HCT116 (cell line): ENCODE data around the gene GPR146. TPM values are rescaled to one million over a fixed set of nuclear protein-coding genes. Genes with fewer than 3 reads are reported as not detected.

Source experiments
- ATAC-seq: fragments of 200-7000 bp; cut with Tn5 transposase; 2 replicates; pipeline ENCODE4 v1.9.1; 2020; ENCODE audit warnings: mild to moderate bottlenecking, moderate library complexity
- BruUV-seq: library from RNA; stranded (reverse); fragments of 400-500 nt; replicated peaks from 2 replicates; lab custom pipeline; 2021; lab: Mats Ljungman, UMichigan
- CTCF ChIA-PET: fragments of 300-600 bp; sonication (Branson Sonifier 250); formaldehyde crosslinking; loops from one replicate; lab custom pipeline; 2021; ENCODE audit warnings: antibody characterized with exemption; lab: Charles Lee
- POLR2A ChIA-PET: fragments of 300-600, 350-600 bp; sonication (Branson Sonifier 250); formaldehyde crosslinking; loops from one replicate; lab custom pipeline; 2021; ENCODE audit warnings: antibody characterized with exemption; lab: Charles Lee
- RAD21 ChIA-PET, 2 experiments: fragments of 300-600 bp; sonication (Branson Sonifier 250); formaldehyde crosslinking; loops; one replicate each; lab custom pipeline; 2023; ENCODE audit warnings: low total read pairs in 2 of 2; ENCODE audit not compliant: uncharacterized antibody in 2 of 2, unreplicated experiment in 2 of 2, low non-redundant PET in 1 of 2; lab: Charles Lee
- DNase-seq: peaks from one replicate; pipeline ENCODE4 v3.0.0-alpha.2; 2010; ENCODE audit warnings: low read depth, low spot score
- H2AFZ ChIP-seq: fragments of 200-600 bp; shearing (Covaris generic), sonication (generic); 2 replicates; pipeline ENCODE4 v1.6.1; 2017; ENCODE audit warnings: low read depth, mixed run types, mixed read lengths, antibody characterized with exemption, low read length; ENCODE audit not compliant: poor library complexity, severe bottlenecking
- H3K27ac ChIP-seq: 2 replicates; pipeline ENCODE4 v1.5.1; 2012; ENCODE audit warnings: low read depth, low read length
- H3K27me3 ChIP-seq: fragments of 200-600 bp; sonication (generic); 2 replicates; pipeline ENCODE4 v1.6.1; 2016; ENCODE audit warnings: mixed run types, low read length, mixed read lengths; ENCODE audit not compliant: insufficient read depth
- H3K36me3 ChIP-seq, 2 experiments: fragments of 200-500 bp in 1 of 2; fragments of 200-600 bp in 1 of 2; sonication (Bioruptor generic) in 1 of 2; sonication (generic) in 1 of 2; 2 replicates each; pipeline versions ENCODE4 v1.5.1 to v1.6.1; 2014 to 2016; ENCODE audit warnings: low read length in 2 of 2, inconsistent platforms in 1 of 2, mixed read lengths in 1 of 2, mixed run types in 1 of 2; ENCODE audit not compliant: insufficient read depth in 2 of 2, control insufficient read depth in 1 of 2
- H3K4me1 ChIP-seq, 2 experiments: fragments of 200-600 bp in 1 of 2; sonication (generic) in 1 of 2; 2 replicates each; pipeline versions ENCODE4 v1.5.1 to v1.6.1; 2012 to 2017; ENCODE audit warnings: low read length in 2 of 2, inconsistent platforms in 1 of 2, mild to moderate bottlenecking in 1 of 2, mixed read lengths in 1 of 2, mixed run types in 1 of 2, moderate library complexity in 1 of 2; ENCODE audit not compliant: insufficient read depth in 2 of 2, control insufficient read depth in 1 of 2
- H3K4me2 ChIP-seq: fragments of 200-600 bp; sonication (generic); 2 replicates; pipeline ENCODE4 v1.6.1; 2017; ENCODE audit warnings: mixed run types, low read length, mixed read lengths
- H3K4me3 ChIP-seq, 2 experiments: fragments of 200-600 bp in 1 of 2; sonication (generic) in 1 of 2; replicated peaks in 1 of 2; 2 replicates each; pipeline ENCODE4 v1.5.1; 2011 to 2016; ENCODE audit warnings: low read length in 2 of 2, control low read depth in 1 of 2, low read depth in 1 of 2, mild to moderate bottlenecking in 1 of 2, mixed read lengths in 1 of 2, mixed run types in 1 of 2
- H3K79me2 ChIP-seq: fragments of 200-600 bp; sonication (generic); 2 replicates; pipeline ENCODE4 v1.6.1; 2017; ENCODE audit warnings: mild to moderate bottlenecking, mixed run types, low read length, moderate library complexity, mixed read lengths; ENCODE audit not compliant: insufficient read depth
- H3K9ac ChIP-seq: fragments of 200-600 bp; sonication (generic); 2 replicates; pipeline ENCODE4 v1.6.1; 2016; ENCODE audit warnings: low read length, mixed read lengths
- H3K9me2 ChIP-seq: fragments of 200-600 bp; sonication (generic), shearing (Covaris generic); 2 replicates; pipeline ENCODE4 v1.6.1; 2017; ENCODE audit warnings: mixed run types, mild to moderate bottlenecking, moderate library complexity; ENCODE audit not compliant: insufficient read depth
- H3K9me3 ChIP-seq, 2 experiments: fragments of 200-500 bp in 1 of 2; fragments of 200-600 bp in 1 of 2; sonication (Bioruptor generic) in 1 of 2; sonication (generic) in 1 of 2; 2 replicates each; pipeline ENCODE4 v1.6.1; 2014 to 2017; ENCODE audit warnings: low read length in 2 of 2, mixed read lengths in 2 of 2, inconsistent platforms in 1 of 2, low read depth in 1 of 2, mild to moderate bottlenecking in 1 of 2, mixed run types in 1 of 2, moderate library complexity in 1 of 2; ENCODE audit not compliant: control insufficient read depth in 1 of 2, insufficient read depth in 1 of 2
- H4K20me1 ChIP-seq: fragments of 200-600 bp; sonication (generic), shearing (Covaris generic); 2 replicates; pipeline ENCODE4 v1.6.1; 2017; ENCODE audit warnings: mixed run types, mild to moderate bottlenecking, moderate library complexity; ENCODE audit not compliant: insufficient read depth
- CBX3 ChIP-seq: IDR thresholded peaks from 2 replicates; pipeline ENCODE4 v1.6.1; 2012; ENCODE audit warnings: low read depth
- CEBPB ChIP-seq: IDR thresholded peaks from 2 replicates; pipeline ENCODE4 v1.6.1; 2012; ENCODE audit warnings: low read depth
- CTCF ChIP-seq, 3 experiments: fragments of 200-600 bp in 1 of 3; sonication (generic) in 1 of 3; IDR thresholded peaks in 2 of 3; conservative IDR thresholded peaks in 1 of 3; 2 replicates each; pipeline ENCODE4 v1.5.1; 2012 to 2017; ENCODE audit warnings: low read depth in 2 of 3, low read length in 2 of 3, antibody characterized with exemption in 1 of 3, borderline replicate concordance in 1 of 3, control low read depth in 1 of 3, mild to moderate bottlenecking in 1 of 3, mixed read lengths in 1 of 3, mixed run types in 1 of 3, moderate library complexity in 1 of 3; ENCODE audit not compliant: insufficient read depth in 1 of 3
- EGR1 ChIP-seq: IDR thresholded peaks from 2 replicates; pipeline ENCODE4 v1.6.1; 2012; ENCODE audit warnings: low read depth
- ELF1 ChIP-seq: IDR thresholded peaks from 2 replicates; pipeline ENCODE4 v1.6.1; 2012; ENCODE audit warnings: low read depth, borderline replicate concordance
- EZH2 ChIP-seq: fragments of 200-600 bp; sonication (generic); IDR thresholded peaks from 2 replicates; pipeline ENCODE4 v1.6.1; 2017; ENCODE audit warnings: antibody characterized with exemption, mixed run types
- EZH2phosphoT487 ChIP-seq: fragments of 200-600 bp; IDR thresholded peaks from 2 replicates; pipeline ENCODE4 v1.6.1; 2018; ENCODE audit warnings: antibody characterized with exemption, borderline replicate concordance
- FOSL1 ChIP-seq: IDR thresholded peaks from 2 replicates; pipeline ENCODE4 v1.6.1; 2012; ENCODE audit warnings: low read depth
- JUND ChIP-seq: IDR thresholded peaks from 2 replicates; pipeline ENCODE4 v1.6.1; 2012
- MAX ChIP-seq: IDR thresholded peaks from 2 replicates; pipeline ENCODE4 v1.6.1; 2012
- POLR2A ChIP-seq: IDR thresholded peaks from 2 replicates; pipeline ENCODE4 v1.7.0; 2011; ENCODE audit warnings: borderline replicate concordance; ENCODE audit not compliant: insufficient read depth, insufficient read length; ENCODE audit errors: extremely low read depth
- POLR2AphosphoS5 ChIP-seq: IDR thresholded peaks from 2 replicates; pipeline ENCODE4 v1.6.1; 2011; ENCODE audit warnings: mild to moderate bottlenecking, low read depth, low read length, moderate library complexity
- SIN3A ChIP-seq: IDR thresholded peaks from 2 replicates; pipeline ENCODE4 v1.6.1; 2012; ENCODE audit warnings: low read depth
- SP1 ChIP-seq: IDR thresholded peaks from 2 replicates; pipeline ENCODE4 v1.6.1; 2012; ENCODE audit warnings: low read depth
- SRF ChIP-seq: IDR thresholded peaks from 2 replicates; pipeline ENCODE4 v1.6.1; 2012; ENCODE audit warnings: low read depth
- TCF7L2 ChIP-seq: IDR thresholded peaks from 2 replicates; pipeline ENCODE4 v1.7.0; 2011; ENCODE audit warnings: borderline replicate concordance, inconsistent platforms; ENCODE audit not compliant: insufficient read depth, insufficient read length; ENCODE audit errors: extremely low read depth
- YY1 ChIP-seq: IDR thresholded peaks from 2 replicates; pipeline ENCODE4 v1.6.1; 2011; ENCODE audit warnings: low read length, low read depth, moderate library complexity, mild to moderate bottlenecking; ENCODE audit not compliant: insufficient replicate concordance; ENCODE audit errors: extremely low read depth
- ZBTB33 ChIP-seq: IDR thresholded peaks from 2 replicates; pipeline ENCODE4 v1.6.1; 2011; ENCODE audit warnings: mild to moderate bottlenecking, low read length, moderate library complexity; ENCODE audit not compliant: insufficient replicate concordance; ENCODE audit errors: extremely low read depth
- ZFX ChIP-seq: fragments of 450-650 bp; IDR thresholded peaks from 2 replicates; pipeline ENCODE4 v1.6.1; 2017
- ZNF274 ChIP-seq: fragments of 200-500 bp; sonication (Bioruptor generic); IDR thresholded peaks from 2 replicates; pipeline ENCODE4 v1.6.1; 2014; ENCODE audit warnings: mild to moderate bottlenecking, low read depth, low read length, inconsistent platforms
- intact Hi-C: fragments of 100-400 bp; cut with micrococcal nuclease; formaldehyde crosslinking; loops from 2 replicates; pipeline ENCODE4 v1.10.0; 2022
- total RNA-seq: library from RNA; stranded (reverse); gene quantifications from one replicate; pipeline ENCODE4 v1.2.1, GENCODE V29; 2021; ENCODE audit not compliant: unreplicated experiment

Gene GPR146
- total RNA-seq, 1 experiment from 2014 or later, result 2.4 TPM

- H3K79me2 ChIP-seq, result peaks cover 6% of the 10 kb centered on the region; the same call in 1 of the 2 replicates
- H3K9me2 ChIP-seq, result no peaks in the 10 kb centered on the region
- no peaks in the 10 kb centered on the region for H4K20me1 ChIP-seq
- H3K27ac ChIP-seq, result no peak overlapping the region
- ATAC-seq (no peak), DNase-seq (no peak)
- intact Hi-C loops, result no loop called here
- H3K36me3 ChIP-seq, result no peaks in the 10 kb centered on the region
- H3K9ac ChIP-seq, result no peak overlapping the region
- H3K27me3 ChIP-seq, result no peaks in the 10 kb centered on the region
- H3K4me1 ChIP-seq, result no peaks in the 10 kb centered on the region
- H3K4me3 ChIP-seq, result no peak overlapping the region
- no peaks in the 10 kb centered on the region for H3K9me3 ChIP-seq
- no peak for TF ChIP-seq SRF
- TF ChIP-seq ZFX, result no peak
- TF ChIP-seq FOSL1, result no peak
- TF ChIP-seq EGR1, result no peak
- TF ChIP-seq CTCF (IDR thresholded peaks at IDR 0.05 in 2 of 3, conservative IDR thresholded peaks at IDR 0.05 in 1 of 3; ENCODE audit: borderline replicate concordance in 1 of 3, insufficient read depth in 1 of 3, low read depth in 2 of 3, low read length in 2 of 3), result no peak
- no peak for TF ChIP-seq TCF7L2
- TF ChIP-seq JUND, result no peak
- TF ChIP-seq POLR2A, result no peak
- no peak for TF ChIP-seq CBX3
- TF ChIP-seq EZH2, result no peak
- TF ChIP-seq EZH2phosphoT487, result no peak
- no peak for TF ChIP-seq CEBPB
- TF ChIP-seq YY1, result no peak
- no peak for TF ChIP-seq ZBTB33
- no peak for TF ChIP-seq SIN3A
- no peak for TF ChIP-seq ZNF274
- no peak for TF ChIP-seq MAX
- TF ChIP-seq ELF1, result no peak
- no peak for TF ChIP-seq POLR2AphosphoS5
- no peak for TF ChIP-seq SP1
- TF ChIP-seq, all 23 proteins: peak for 0
- no TSS peak for BruUV-seq
- ChIA-PET POLR2A (no interaction called here), RAD21 (no interaction called here), CTCF (no interaction called here)
- no peak overlapping the region for H2AFZ ChIP-seq
- no peak overlapping the region for H3K4me2 ChIP-seq
Measured at GRCh38 chr7:1052031-1052818, 7.9 kb downstream of the GPR146 start.
